Uterus (tissue), 2 donors: ENCODE data around the gene BAZ1A.

Experiments
- POLR2A ChIP-seq, 2 donors: fragments of 450-650 bp; IDR thresholded peaks; one replicate each; pipeline ENCODE4 v1.6.1; 2016; ENCODE audit warnings: antibody characterized with exemption in 2 of 2, mild to moderate bottlenecking in 1 of 2, moderate library complexity in 1 of 2
- TF ChIP-seq, protein P1 (sequence below), 4 experiments: fragments of 200-600 bp in 2 of 4; fragments of 450-650 bp in 2 of 4; sonication (generic) in 2 of 4; IDR thresholded peaks; one replicate each; pipeline ENCODE4 v1.5.1; 2016 to 2019; ENCODE audit warnings: antibody characterized with exemption in 4 of 4, mild to moderate bottlenecking in 2 of 4, moderate library complexity in 1 of 4

DNA sequence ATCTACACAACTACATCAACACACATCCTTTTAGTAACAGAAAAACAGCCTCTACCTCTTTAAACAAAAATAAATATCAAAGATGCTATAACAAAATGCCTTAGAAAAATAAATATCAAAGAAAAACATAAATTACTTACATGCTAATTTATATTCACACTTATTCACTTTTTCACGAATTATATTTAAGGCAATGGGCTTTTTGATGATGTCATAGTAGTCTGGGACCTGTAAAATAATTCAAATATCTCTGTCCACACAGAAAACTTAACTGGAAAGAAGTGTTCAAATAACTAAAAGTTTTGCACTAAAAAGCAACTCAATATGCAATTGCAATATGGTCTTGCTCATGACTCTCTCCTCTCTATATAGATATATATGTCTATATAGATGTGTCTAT lies 120.5 kb downstream of the BAZ1A start:
- TF ChIP-seq, protein P1, sequence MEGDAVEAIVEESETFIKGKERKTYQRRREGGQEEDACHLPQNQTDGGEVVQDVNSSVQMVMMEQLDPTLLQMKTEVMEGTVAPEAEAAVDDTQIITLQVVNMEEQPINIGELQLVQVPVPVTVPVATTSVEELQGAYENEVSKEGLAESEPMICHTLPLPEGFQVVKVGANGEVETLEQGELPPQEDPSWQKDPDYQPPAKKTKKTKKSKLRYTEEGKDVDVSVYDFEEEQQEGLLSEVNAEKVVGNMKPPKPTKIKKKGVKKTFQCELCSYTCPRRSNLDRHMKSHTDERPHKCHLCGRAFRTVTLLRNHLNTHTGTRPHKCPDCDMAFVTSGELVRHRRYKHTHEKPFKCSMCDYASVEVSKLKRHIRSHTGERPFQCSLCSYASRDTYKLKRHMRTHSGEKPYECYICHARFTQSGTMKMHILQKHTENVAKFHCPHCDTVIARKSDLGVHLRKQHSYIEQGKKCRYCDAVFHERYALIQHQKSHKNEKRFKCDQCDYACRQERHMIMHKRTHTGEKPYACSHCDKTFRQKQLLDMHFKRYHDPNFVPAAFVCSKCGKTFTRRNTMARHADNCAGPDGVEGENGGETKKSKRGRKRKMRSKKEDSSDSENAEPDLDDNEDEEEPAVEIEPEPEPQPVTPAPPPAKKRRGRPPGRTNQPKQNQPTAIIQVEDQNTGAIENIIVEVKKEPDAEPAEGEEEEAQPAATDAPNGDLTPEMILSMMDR (IDR thresholded peaks at IDR 0.05) = no peak
- no peak for TF ChIP-seq POLR2A (IDR thresholded peaks at IDR 0.05)
